Left cardiac atrium (tissue), 4 donors: ENCODE data around the gene RHCE. TPM values are rescaled to one million over a fixed set of nuclear protein-coding genes. Genes with fewer than 3 reads are reported as not detected.
"Not testable (repeated sequence)": the region's sequence is repeated elsewhere in the genome, so short reads cannot be mapped to it uniquely, and the experiment has no call there.

Experiments used
- ATAC-seq, 2 donors: fragments of 200-7000 bp; cut with Tn5 transposase; one replicate each; pipeline ENCODE4 v1.9.1; 2020; ENCODE audit warnings: mild to moderate bottlenecking in 2 of 2, moderate library complexity in 2 of 2
- DNase-seq: peaks from one replicate; pipeline ENCODE4 v3.0.0-alpha.2; 2020
- intact Hi-C, 2 donors: fragments of 100-400 bp; cut with DNase I; formaldehyde crosslinking; loops; one replicate each; pipeline versions ENCODE4 v1.14.1 to v1.15.1; 2022 to 2023
- total RNA-seq, 2 donors: library from RNA; stranded (reverse); fragmentation: NEBNext Ultra II Directional; extraction: Animal tissue kit (Norgen Biotek cat#: 25700); gene quantifications; one replicate each; pipeline ENCODE4 v1.2.1, GENCODE V29; 2021
- donor health status: DM: no; HTN: yes; CAD: no.
- donor health status: DM: no; HTN: yes; CAD: no; lungs with severe emphysema.
- donor health status: DM: yes; HTN: yes; CAD: no.
- donor health status: Dilated cardiomyopathy.

RHCE gene
- total RNA-seq, 2 donors from 2014 or later, result 0.65 to 0.71 TPM

- peak; percentile 19 to 61 for ATAC-seq
- intact Hi-C loops, DNase-seq: not testable (repeated sequence)
Measured at GRCh38 chr1:25362634-25363559, 57.7 kb downstream of the RHCE start.

- intact Hi-C loops, result no loop called here
- ATAC-seq (no peak), DNase-seq (no peak)
Measured at GRCh38 chr1:25361901-25362300, 58.7 kb downstream of the RHCE start.

GRCh38 chr1:25360596-25361581, 59.7 kb downstream of the RHCE start:
- DNase-seq (no peak), ATAC-seq (peak in 1 of 2 donors; percentile 24)
- intact Hi-C loops, result no loop called here

GRCh38 chr1:25356848-25357247, 63.8 kb downstream of the RHCE start:
- intact Hi-C loops, result no loop called here
- DNase-seq (no peak), ATAC-seq (peak in 1 of 2 donors; percentile 32)

- no peak for ATAC-seq
- no peak for DNase-seq
Measured at GRCh38 chr1:25356441-25356840, 64.2 kb downstream of the RHCE start.

GRCh38 chr1:25355841-25356395, 64.7 kb downstream of the RHCE start:
- DNase-seq, result no peak
- no peak for ATAC-seq
- intact Hi-C loops, result no loop called here

More at GRCh38 chr1:25356441-25356840, 64.2 kb downstream of the RHCE start:
- intact Hi-C loops, result no loop called here

GRCh38 chr1:25349606-25350005, 71.0 kb downstream of the RHCE start:
- ATAC-seq (no peak), DNase-seq (no peak)
- intact Hi-C loops, result no loop called here

GRCh38 chr1:25347556-25347955, 73.1 kb downstream of the RHCE start:
- DNase-seq, result no peak
- no peak for ATAC-seq
- intact Hi-C loops, result no loop called here

- DNase-seq, result no peak
- ATAC-seq, result peak in 1 of 2 donors; percentile 39
- intact Hi-C loops, result no loop called here
Measured at GRCh38 chr1:25343872-25344271, 76.8 kb downstream of the RHCE start.

GRCh38 chr1:25342846-25343245, 77.8 kb downstream of the RHCE start:
- ATAC-seq, result no peak
- no peak for DNase-seq
- intact Hi-C loops, result no loop called here

GRCh38 chr1:25341746-25342145, 78.9 kb downstream of the RHCE start:
- intact Hi-C loops, result no loop called here
- DNase-seq (no peak), ATAC-seq (no peak)

- intact Hi-C loops, result no loop called here
- no peak for ATAC-seq
- no peak for DNase-seq
Measured at GRCh38 chr1:25338986-25339385, 81.6 kb downstream of the RHCE start.

GRCh38 chr1:25338188-25338981, 82.2 kb downstream of the RHCE start, which contains the start of gene TMEM50A:
TMEM50A (plus strand) TSS chr1:25338334; CDS start chr1:25340487, 2,153 bp downstream.
- DNase-seq, result peak; percentile 92
- peak; percentile 98 for ATAC-seq
- intact Hi-C loops, result no loop called here

GRCh38 chr1:25337483-25338187, 83.0 kb downstream of the RHCE start:
- peak; percentile 77 to 88 for ATAC-seq
- intact Hi-C loops, DNase-seq: not testable (repeated sequence)

- peak; percentile 31 to 75 for ATAC-seq
- DNase-seq, result peak; percentile 43
- intact Hi-C loops, result not testable (repeated sequence)
Measured at GRCh38 chr1:25336922-25337354, 83.7 kb downstream of the RHCE start.

- peak in 1 of 2 donors; percentile 49 for ATAC-seq
- intact Hi-C loops, DNase-seq: not testable (repeated sequence)
Measured at GRCh38 chr1:25329950-25330349, 90.7 kb downstream of the RHCE start.

GRCh38 chr1:25329336-25329735, 91.3 kb downstream of the RHCE start:
- intact Hi-C loops, result not testable (repeated sequence)

GRCh38 chr1:25328791-25329185, 91.8 kb downstream of the RHCE start:
- intact Hi-C loops, DNase-seq: not testable (repeated sequence)
- peak in 1 of 2 donors; percentile 18 for ATAC-seq

More at GRCh38 chr1:25329336-25329735, 91.3 kb downstream of the RHCE start:
- not testable (repeated sequence) for ATAC-seq, DNase-seq
